Caco-2 (cell line): ENCODE measurements around the gene SLC9A8. TPM values are rescaled to one million over a fixed set of nuclear protein-coding genes. Genes with fewer than 3 reads are reported as not detected.
A peak's percentile ranks its signal among the peaks of the same experiment; 100 is the strongest.

ENCODE experiments used
- BruUV-seq: library from RNA; stranded (reverse); fragments of 400-500 nt; replicated peaks from 2 replicates; lab custom pipeline; 2021; lab: Mats Ljungman, UMichigan
- CTCF ChIA-PET: fragments of 300-600 bp; sonication (Branson Sonifier 250); formaldehyde crosslinking; loops from one replicate; lab custom pipeline; 2022; ENCODE audit warnings: antibody characterized with exemption; lab: Charles Lee
- POLR2A ChIA-PET: fragments of 300-600 bp; sonication (Branson Sonifier 250); formaldehyde crosslinking; loops from one replicate; lab custom pipeline; 2022; ENCODE audit warnings: antibody characterized with exemption; lab: Charles Lee
- DNase-seq, 2 experiments: peaks; one replicate each; pipeline versions ENCODE4 v3.0.0 to v3.0.0-alpha.2; 2020 to 2022
- H3K27me3 ChIP-seq: replicated peaks from 2 replicates; pipeline ENCODE4 v1.6.0; 2011; ENCODE audit warnings: low read length; ENCODE audit not compliant: control insufficient read depth, insufficient read depth
- H3K36me3 ChIP-seq: 2 replicates; pipeline ENCODE4 v1.5.1; 2011; ENCODE audit warnings: low read length; ENCODE audit not compliant: control insufficient read depth, insufficient read depth
- H3K4me1 ChIP-seq: fragments of 250-450 bp; sonication (Bioruptor Pico); 2 replicates; pipeline ENCODE4 v1.5.1; 2020; ENCODE audit warnings: mild to moderate bottlenecking
- H3K4me3 ChIP-seq: 2 replicates; pipeline ENCODE4 v1.5.1; 2011; ENCODE audit warnings: low read depth, mild to moderate bottlenecking, control low read depth, low read length
- H3K9me3 ChIP-seq: fragments of 250-450 bp; sonication (Bioruptor Pico); 2 replicates; pipeline ENCODE4 v1.5.1; 2020; ENCODE audit warnings: mild to moderate bottlenecking, moderate library complexity
- H3K27ac Mint-ChIP-seq: one replicate; pipeline ENCODE4 v1.8.0; 2022; ENCODE audit warnings: mixed read lengths; ENCODE audit not compliant: unreplicated experiment
- H3K27me3 Mint-ChIP-seq: one replicate; pipeline ENCODE4 v1.8.0; 2022; ENCODE audit warnings: mixed read lengths; ENCODE audit not compliant: insufficient read depth, unreplicated experiment
- H3K36me3 Mint-ChIP-seq: one replicate; pipeline ENCODE4 v1.8.0; 2022; ENCODE audit warnings: mild to moderate bottlenecking, mixed read lengths; ENCODE audit not compliant: insufficient read depth, unreplicated experiment
- H3K4me1 Mint-ChIP-seq: one replicate; pipeline ENCODE4 v1.8.0; 2022; ENCODE audit warnings: low read depth, mixed read lengths; ENCODE audit not compliant: unreplicated experiment
- H3K4me3 Mint-ChIP-seq: one replicate; pipeline ENCODE4 v1.8.0; 2022; ENCODE audit warnings: mild to moderate bottlenecking, moderate library complexity, mixed read lengths; ENCODE audit not compliant: unreplicated experiment
- H3K9me3 Mint-ChIP-seq: one replicate; pipeline ENCODE4 v1.8.0; 2022; ENCODE audit warnings: mixed read lengths; ENCODE audit not compliant: unreplicated experiment
- intact Hi-C: fragments of 100-400 bp; cut with micrococcal nuclease; formaldehyde crosslinking; loops from one replicate; pipeline ENCODE4 v1.10.0; 2022; ENCODE audit not compliant: unreplicated experiment
- total RNA-seq: library from RNA; stranded (reverse); gene quantifications from 2 replicates; pipeline ENCODE4 v1.2.3, GENCODE V29; 2022
- TF ChIP-seq, protein P1 (sequence below), 2 experiments: fragments of 200-600 bp in 1 of 2; IDR thresholded peaks; 1 replicate in 1 of 2; 2 replicates in 1 of 2; pipeline versions ENCODE4 v1.5.1 to v1.8.0; 2011 to 2022; ENCODE audit warnings: antibody characterized with exemption in 1 of 2, control low read depth in 1 of 2, inconsistent platforms in 1 of 2, low read depth in 1 of 2, low read length in 1 of 2, mild to moderate bottlenecking in 1 of 2, moderate library complexity in 1 of 2; ENCODE audit not compliant: insufficient read depth in 1 of 2, severe bottlenecking in 1 of 2, unreplicated experiment in 1 of 2

Gene SLC9A8
- total RNA-seq, 1 experiment from 2014 or later, result 21.4 TPM

DNA sequence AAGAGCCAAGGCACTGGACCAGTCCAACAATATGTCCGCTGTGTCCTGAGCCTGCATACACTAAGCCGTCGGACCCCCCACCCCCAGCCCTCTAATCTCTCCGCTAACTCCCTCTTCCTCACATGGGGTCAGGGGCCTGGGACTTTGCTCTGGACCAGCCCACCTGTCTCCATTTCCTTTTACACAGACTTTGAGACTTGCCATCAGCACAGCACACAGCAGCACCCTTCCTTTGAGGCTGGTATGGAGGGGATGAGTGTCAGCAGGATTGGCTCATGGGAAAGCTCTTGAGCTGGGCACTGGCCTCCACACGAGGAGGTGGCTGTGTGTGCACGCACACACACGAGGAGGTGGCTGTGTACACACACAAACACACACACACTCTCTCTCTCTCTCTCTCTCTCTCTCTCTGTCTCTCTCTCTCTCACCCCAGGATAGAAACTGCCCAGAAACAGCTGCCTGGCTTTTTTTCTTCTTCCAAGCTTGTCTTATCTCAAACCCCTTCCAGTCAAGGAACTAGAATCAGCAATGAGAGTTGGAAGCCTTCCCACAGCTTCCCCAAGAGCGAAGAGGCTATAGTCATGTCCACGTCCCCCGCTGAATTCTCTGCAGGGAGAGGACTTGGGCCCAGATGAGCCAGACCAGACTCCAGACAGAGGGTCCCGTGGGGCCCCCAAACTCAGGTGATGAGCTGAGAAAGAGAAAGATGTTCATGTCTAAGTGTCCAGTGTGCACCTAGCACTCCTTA lies 18.6 kb downstream of the SLC9A8 start:
- Histone ChIP-seq H3K4me3 (no peak overlapping the region), H3K9me3 (no peaks in the 10 kb centered on the region), H3K27me3 (no peaks in the 10 kb centered on the region), H3K36me3 (peaks cover 2% of the 10 kb centered on the region), H3K4me1 (peaks cover 8% of the 10 kb centered on the region; the same call in 1 of the 2 replicates)
- Mint-ChIP-seq H3K4me3 (no peak overlapping the region), H3K27me3 (no peaks in the 10 kb centered on the region), H3K9me3 (peaks cover 7% of the 10 kb centered on the region), H3K27ac (peak overlapping the region; percentile 3), H3K4me1 (peaks cover 22% of the 10 kb centered on the region), H3K36me3 (peaks cover 23% of the 10 kb centered on the region)
- intact Hi-C loops, result no loop called here
- ChIA-PET POLR2A (interaction anchor here (0.6 kb wide), 1 partner anchor 85 kb away, joined by 4 read pairs; no protein-coding TSS in a partner anchor), CTCF (no interaction called here)
- no peak for DNase-seq
- TF ChIP-seq, protein P1, sequence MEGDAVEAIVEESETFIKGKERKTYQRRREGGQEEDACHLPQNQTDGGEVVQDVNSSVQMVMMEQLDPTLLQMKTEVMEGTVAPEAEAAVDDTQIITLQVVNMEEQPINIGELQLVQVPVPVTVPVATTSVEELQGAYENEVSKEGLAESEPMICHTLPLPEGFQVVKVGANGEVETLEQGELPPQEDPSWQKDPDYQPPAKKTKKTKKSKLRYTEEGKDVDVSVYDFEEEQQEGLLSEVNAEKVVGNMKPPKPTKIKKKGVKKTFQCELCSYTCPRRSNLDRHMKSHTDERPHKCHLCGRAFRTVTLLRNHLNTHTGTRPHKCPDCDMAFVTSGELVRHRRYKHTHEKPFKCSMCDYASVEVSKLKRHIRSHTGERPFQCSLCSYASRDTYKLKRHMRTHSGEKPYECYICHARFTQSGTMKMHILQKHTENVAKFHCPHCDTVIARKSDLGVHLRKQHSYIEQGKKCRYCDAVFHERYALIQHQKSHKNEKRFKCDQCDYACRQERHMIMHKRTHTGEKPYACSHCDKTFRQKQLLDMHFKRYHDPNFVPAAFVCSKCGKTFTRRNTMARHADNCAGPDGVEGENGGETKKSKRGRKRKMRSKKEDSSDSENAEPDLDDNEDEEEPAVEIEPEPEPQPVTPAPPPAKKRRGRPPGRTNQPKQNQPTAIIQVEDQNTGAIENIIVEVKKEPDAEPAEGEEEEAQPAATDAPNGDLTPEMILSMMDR (IDR thresholded peaks at IDR 0.05; ENCODE audit: insufficient read depth in 1 of 2, low read depth in 1 of 2, low read length in 1 of 2, severe bottlenecking in 1 of 2, unreplicated experiment in 1 of 2), result no peak
- no TSS peak for BruUV-seq

DNA sequence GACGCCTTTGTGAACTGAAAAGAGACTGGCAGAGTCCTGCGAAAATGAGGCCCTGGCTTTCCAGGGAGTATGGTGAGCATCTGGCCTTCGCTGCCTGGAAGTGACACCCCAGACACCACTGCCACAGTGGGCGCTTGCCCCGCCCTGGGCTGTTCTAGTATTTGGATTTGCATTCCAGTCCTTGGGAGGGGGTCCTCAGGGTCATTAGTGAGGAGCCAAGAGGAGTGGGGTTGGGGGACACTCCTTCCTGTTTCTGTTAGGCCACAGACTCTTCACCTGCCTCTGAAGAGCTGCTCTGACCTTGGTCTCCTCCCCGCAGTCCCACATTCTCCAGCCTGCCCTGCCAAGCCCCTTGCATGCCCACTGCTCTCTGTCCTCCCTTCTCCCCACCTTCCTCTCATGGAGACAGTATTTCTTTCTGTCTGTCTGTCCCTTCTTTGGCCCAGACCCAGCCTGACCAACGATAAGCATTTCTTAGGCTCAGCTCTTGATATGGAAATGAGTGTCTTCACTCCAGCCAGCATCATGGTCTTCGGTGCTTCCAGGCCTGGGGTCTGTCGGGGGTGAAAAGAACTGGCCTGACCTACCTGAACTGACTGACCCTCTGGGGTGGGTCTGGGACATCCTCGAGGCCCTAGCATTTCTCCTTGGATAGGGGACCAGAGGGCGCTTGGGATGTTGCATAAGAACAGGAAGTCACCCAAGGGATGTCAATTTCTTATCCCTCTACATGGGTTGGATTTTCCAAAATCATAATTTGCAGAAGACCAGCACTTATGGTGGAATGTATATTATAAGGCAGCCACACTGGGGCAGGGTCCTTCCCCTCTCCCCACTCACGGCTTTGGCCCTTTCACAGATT lies 19.4 kb downstream of the SLC9A8 start:
- Histone ChIP-seq H3K4me1 (peaks cover 14% of the 10 kb centered on the region; the same call in 1 of the 2 replicates), H3K36me3 (peaks cover 2% of the 10 kb centered on the region), H3K9me3 (no peaks in the 10 kb centered on the region), H3K4me3 (no peak overlapping the region), H3K27me3 (no peaks in the 10 kb centered on the region)
- CTCF ChIA-PET, result interaction anchor here (1.0 kb wide), 1 partner anchor 223 kb away, joined by 6 read pairs; no protein-coding TSS in a partner anchor
- H3K27ac Mint-ChIP-seq, result peak overlapping the region; percentile 39
- H3K27me3 Mint-ChIP-seq, result no peaks in the 10 kb centered on the region
- POLR2A ChIA-PET, result interaction anchor here (0.6 to 1.0 kb wide), 2 partner anchors 19 to 84 kb away, joined by 4 to 6 read pairs; partner anchors contain the start of gene SLC9A8
- BruUV-seq, result no TSS peak
- DNase-seq, result no peak
- H3K4me1 Mint-ChIP-seq, result peaks cover 26% of the 10 kb centered on the region
- peaks cover 23% of the 10 kb centered on the region for H3K36me3 Mint-ChIP-seq
- H3K9me3 Mint-ChIP-seq, result peaks cover 9% of the 10 kb centered on the region
- intact Hi-C loops, result no loop called here
- no peak overlapping the region for H3K4me3 Mint-ChIP-seq
- TF ChIP-seq, protein P1 (IDR thresholded peaks at IDR 0.05; ENCODE audit: insufficient read depth in 1 of 2, low read depth in 1 of 2, low read length in 1 of 2, severe bottlenecking in 1 of 2, unreplicated experiment in 1 of 2), result no peak
